Ovary (tissue), 9 donors: Measurements from ENCODE around the gene ASTL. TPM values are rescaled to one million over a fixed set of nuclear protein-coding genes. Genes with fewer than 3 reads are reported as not detected.

Experiments
- DNase-seq, 5 donors: peaks; one replicate each; pipeline ENCODE4 v3.0.0-alpha.2; 2019 to 2020
- H3K27ac ChIP-seq, 2 donors: fragments of 200-600 bp; one replicate each; pipeline versions ENCODE4 v1.5.1 to v1.8.0; 2019 to 2022
- H3K27me3 ChIP-seq: fragments of 200-600 bp; one replicate; pipeline ENCODE4 v1.8.0; 2022
- H3K36me3 ChIP-seq: fragments of 200-600 bp; sonication (generic); one replicate; pipeline ENCODE4 v1.5.1; 2019
- H3K4me1 ChIP-seq: one replicate; pipeline ENCODE4 v1.8.1; 2013; ENCODE audit warnings: mild to moderate bottlenecking, moderate library complexity; ENCODE audit not compliant: insufficient read depth
- H3K4me3 ChIP-seq: fragments of 200-600 bp; sonication (generic); one replicate; pipeline ENCODE4 v1.5.1; 2017
- H3K9me3 ChIP-seq, 2 donors: fragments of 200-600 bp in 1 of 2; sonication (generic) in 1 of 2; one replicate each; pipeline versions ENCODE4 v1.5.1 to v1.8.1; 2013 to 2019; ENCODE audit warnings: mild to moderate bottlenecking in 1 of 2, moderate library complexity in 1 of 2
- EP300 ChIP-seq: sonication (generic); formaldehyde crosslinking; IDR thresholded peaks from one replicate; pipeline ENCODE4 v1.6.1; 2017; ENCODE audit warnings: antibody characterized with exemption
- POLR2A ChIP-seq: fragments of 450-650 bp; IDR thresholded peaks from one replicate; pipeline ENCODE4 v1.6.1; 2017; ENCODE audit warnings: antibody characterized with exemption, mild to moderate bottlenecking, moderate library complexity
- WGBS, 3 donors: extraction: QIAGEN DNeasy Blood & Tissue Kit in 1 of 3; methylation state at CpG; one replicate each; pipeline versions ENCODE4 v1.1.5 to v1.1.7; 2013 to 2017; 5-methylcytosine and 5-hydroxymethylcytosine counted together
- intact Hi-C, 4 donors: fragments of 100-400 bp; cut with DNase I; formaldehyde crosslinking; loops; one replicate each; pipeline versions ENCODE4 v1.11.0 to v1.15.1; 2022 to 2023
- polyA plus RNA-seq, 2 donors: library from polyadenylated mRNA; stranded (reverse); fragments of 200-250 nt in 1 of 2; fragments of 350-450 nt in 1 of 2; fragmentation: Illumina TruSeq in 1 of 2; extraction: RNeasy Lipid Tissue Mini Kit (QIAGEN cat#74804) in 1 of 2; gene quantifications; one replicate each; pipeline ENCODE4 v1.2.3, GENCODE V29; 2013 to 2014
- total RNA-seq, 7 donors: library from RNA; depleted of rRNA in 2 of 7; stranded (reverse); fragments of >200 nt in 2 of 7; fragmentation: NEBNext Ultra II Directional in 3 of 7; extraction: Animal tissue kit (Norgen Biotek cat#: 25700) in 3 of 7; gene quantifications; one replicate each; pipeline versions ENCODE4 v1.1.0 to v1.2.4, GENCODE V29; 2016 to 2023
- TF ChIP-seq, protein P1 (sequence below), 3 donors: fragments of 450-650 bp in 2 of 3; fragments of 200-600 bp in 1 of 3; IDR thresholded peaks; one replicate each; pipeline versions ENCODE4 v1.5.1 to v1.8.0; 2016 to 2022; ENCODE audit warnings: antibody characterized with exemption in 3 of 3, mild to moderate bottlenecking in 1 of 3
- donor health status: DM: no; HTN: no; CAD: no; lungs with moderate emphysema.
- donor health status: DM: no; HTN: no; CAD: no.
- donor health status: Bipolar disorder and iron deficiency.
- donor health status: DM: yes; HTN: yes; CAD: no.
- donor health status: DM: no; HTN: no; CAD: no.
- donor health status: DM: yes; HTN: yes; CAD: no.

Gene ASTL
- total and polyA plus RNA-seq, 9 donors = 0.15 to 1.7 (median 0.67) TPM; not detected in 4

DNA sequence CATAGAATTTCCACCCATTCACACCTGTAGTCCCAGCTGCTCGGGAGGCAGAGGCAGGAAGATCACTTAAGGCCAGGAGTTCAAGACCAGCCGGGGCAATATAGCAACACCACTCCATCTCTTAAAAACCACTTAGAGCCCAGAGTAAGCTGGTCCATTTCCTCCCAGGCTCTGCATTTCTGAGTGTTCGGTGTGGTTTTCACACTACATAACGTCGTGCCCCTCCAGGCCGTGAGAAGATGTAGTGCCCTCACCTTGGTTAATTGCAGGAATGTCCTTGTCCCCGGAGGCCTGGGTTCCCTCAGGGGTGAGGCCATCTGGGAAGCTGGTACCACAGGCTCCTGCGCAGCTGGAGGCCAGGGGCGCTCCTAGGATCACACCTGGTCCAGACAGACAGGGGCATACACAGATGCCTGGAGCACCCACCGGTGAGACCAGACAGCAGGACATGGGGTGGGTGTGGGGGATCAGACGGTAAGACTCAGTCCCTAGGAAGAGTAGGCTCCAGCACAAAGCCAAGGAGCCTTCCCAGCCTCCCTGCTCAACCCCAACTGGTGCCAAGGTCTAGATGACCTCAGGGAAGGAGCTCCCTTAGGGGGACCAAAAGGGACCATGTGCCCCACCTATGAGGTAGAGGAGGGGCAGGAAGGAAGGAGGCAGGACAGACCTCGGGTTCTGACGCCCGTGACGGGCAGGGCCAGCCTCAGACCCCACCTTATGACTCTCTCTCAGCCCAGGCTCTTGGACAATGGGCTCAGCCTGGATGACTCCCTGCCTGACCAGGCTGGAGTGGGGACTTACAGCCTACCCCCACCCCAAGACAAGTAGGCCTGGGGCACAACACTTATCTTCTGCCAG lies 752 bp downstream of the ASTL start:
- no peaks in the 10 kb centered on the region for H3K4me1 ChIP-seq
- H3K27me3 ChIP-seq = no peaks in the 10 kb centered on the region
- TF ChIP-seq POLR2A (no peak), EP300 (no peak)
- TF ChIP-seq, protein P1, sequence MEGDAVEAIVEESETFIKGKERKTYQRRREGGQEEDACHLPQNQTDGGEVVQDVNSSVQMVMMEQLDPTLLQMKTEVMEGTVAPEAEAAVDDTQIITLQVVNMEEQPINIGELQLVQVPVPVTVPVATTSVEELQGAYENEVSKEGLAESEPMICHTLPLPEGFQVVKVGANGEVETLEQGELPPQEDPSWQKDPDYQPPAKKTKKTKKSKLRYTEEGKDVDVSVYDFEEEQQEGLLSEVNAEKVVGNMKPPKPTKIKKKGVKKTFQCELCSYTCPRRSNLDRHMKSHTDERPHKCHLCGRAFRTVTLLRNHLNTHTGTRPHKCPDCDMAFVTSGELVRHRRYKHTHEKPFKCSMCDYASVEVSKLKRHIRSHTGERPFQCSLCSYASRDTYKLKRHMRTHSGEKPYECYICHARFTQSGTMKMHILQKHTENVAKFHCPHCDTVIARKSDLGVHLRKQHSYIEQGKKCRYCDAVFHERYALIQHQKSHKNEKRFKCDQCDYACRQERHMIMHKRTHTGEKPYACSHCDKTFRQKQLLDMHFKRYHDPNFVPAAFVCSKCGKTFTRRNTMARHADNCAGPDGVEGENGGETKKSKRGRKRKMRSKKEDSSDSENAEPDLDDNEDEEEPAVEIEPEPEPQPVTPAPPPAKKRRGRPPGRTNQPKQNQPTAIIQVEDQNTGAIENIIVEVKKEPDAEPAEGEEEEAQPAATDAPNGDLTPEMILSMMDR (IDR thresholded peaks at IDR 0.05) = no peak
- intact Hi-C loops = loop anchor here in 3 of 4 donors (5.0 to 10.0 kb wide), 2 partner anchors 367 to 370 kb away; partner anchors contain the start of gene NEURL3 (in 3 of the 3)
- no peak overlapping the region for H3K27ac ChIP-seq
- no peaks in the 10 kb centered on the region for H3K36me3 ChIP-seq
- no peaks in the 10 kb centered on the region for H3K9me3 ChIP-seq
- no peak overlapping the region for H3K4me3 ChIP-seq
- 81 to 84% (median 83%) methylated on average over 15 of the region's 15 CpGs for WGBS, 3 donors
- no peak for DNase-seq

DNA sequence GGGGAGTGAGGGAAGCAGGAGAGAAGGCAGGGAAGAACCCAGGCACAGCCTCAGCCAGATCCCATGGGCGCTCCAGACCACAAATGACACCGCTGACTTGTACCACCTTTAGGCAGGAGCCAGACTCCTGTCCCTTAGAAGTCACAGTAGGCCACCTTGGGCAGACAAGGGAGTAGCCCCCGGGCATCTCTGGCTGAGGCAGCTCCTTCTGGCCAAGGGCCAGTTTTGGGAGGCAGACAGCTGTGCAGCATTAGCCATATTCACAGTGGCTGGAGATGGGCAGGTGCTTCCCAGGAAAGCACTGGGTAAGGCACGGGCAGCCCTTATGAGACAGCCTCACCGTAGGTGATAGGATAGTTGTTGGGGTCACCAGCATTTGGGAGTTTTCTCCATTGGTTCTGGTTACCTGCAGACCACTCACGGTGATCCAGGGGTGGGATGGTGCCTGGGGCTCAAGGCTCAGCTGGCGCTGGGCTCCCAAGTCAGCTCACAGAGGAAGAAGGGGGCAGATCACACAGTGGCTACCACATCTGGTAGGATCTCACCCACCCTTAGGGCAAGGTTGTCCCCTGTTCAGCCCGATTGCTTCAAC lies 2.1 kb downstream of the ASTL start:
- Histone ChIP-seq H3K36me3 (no peaks in the 10 kb centered on the region), H3K4me1 (no peaks in the 10 kb centered on the region), H3K4me3 (no peak overlapping the region), H3K27ac (no peak overlapping the region), H3K27me3 (no peaks in the 10 kb centered on the region), H3K9me3 (no peaks in the 10 kb centered on the region)
- no peak for DNase-seq
- TF ChIP-seq, protein P1 (IDR thresholded peaks at IDR 0.05) = no peak
- no peak for TF ChIP-seq EP300
- no peak for TF ChIP-seq POLR2A
- WGBS, 3 donors = 75 to 78% (median 76%) methylated on average over 8 of the region's 8 CpGs
- intact Hi-C loops = loop anchor here in 3 of 4 donors (5.0 to 10.0 kb wide), 2 partner anchors 369 to 371 kb away; partner anchors contain the start of gene NEURL3 (in 3 of the 3)

DNA sequence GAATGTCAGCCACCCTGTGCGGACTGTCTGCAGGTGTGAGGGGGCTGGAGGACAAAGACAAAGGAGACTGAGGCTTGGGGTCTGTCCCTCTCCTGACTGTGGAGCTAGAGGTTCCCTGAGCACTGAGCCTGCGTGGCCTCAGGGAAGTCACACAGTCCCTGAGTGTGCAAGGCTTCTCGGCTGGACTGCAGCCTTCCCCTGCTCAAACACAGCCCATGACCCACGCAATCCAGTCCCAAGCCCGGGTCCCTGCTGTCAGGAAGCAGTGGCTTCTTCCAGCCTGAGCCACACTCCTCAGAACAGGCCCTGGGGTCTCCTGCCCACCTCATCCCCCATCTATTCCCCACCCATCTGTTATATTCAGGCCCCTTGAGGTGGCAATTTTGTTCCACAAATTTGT lies 2.7 kb downstream of the ASTL start:
- intact Hi-C loops = loop anchor here in 3 of 4 donors (5.0 to 10.0 kb wide), 2 partner anchors 369 to 372 kb away; partner anchors contain the start of gene NEURL3 (in 3 of the 3)
- Histone ChIP-seq H3K4me1 (no peaks in the 10 kb centered on the region), H3K27me3 (no peaks in the 10 kb centered on the region), H3K27ac (no peak overlapping the region), H3K36me3 (no peaks in the 10 kb centered on the region), H3K9me3 (no peaks in the 10 kb centered on the region), H3K4me3 (no peak overlapping the region)
- TF ChIP-seq EP300 (no peak), POLR2A (no peak)
- TF ChIP-seq, protein P1 (IDR thresholded peaks at IDR 0.05) = no peak
- WGBS, 3 donors = 78 to 85% (median 83%) methylated on average over 5 of the region's 5 CpGs
- DNase-seq = no peak

DNA sequence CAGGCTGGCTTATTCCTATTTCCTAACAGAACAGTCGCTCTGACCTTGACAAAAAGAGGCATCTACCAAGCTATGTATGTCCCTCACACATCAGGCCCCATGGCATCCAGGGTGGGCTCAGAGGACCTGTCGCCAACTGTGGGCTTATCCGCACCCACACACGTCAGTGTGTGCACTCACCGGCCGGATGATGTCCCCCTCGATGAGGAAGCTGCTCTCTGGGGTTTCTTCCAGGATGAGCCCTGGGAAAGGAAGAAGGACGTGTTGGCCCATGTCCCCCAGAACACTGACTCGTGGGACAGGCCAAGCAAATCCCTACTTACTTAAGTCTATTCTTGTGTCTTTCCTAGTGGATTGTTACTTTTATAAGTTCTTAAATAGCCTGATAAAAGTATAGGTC lies 3.1 kb downstream of the ASTL start:
- no peaks in the 10 kb centered on the region for H3K4me1 ChIP-seq
- 83 to 84% (median 84%) methylated on average over 9 of the region's 9 CpGs for WGBS, 3 donors
- H3K27me3 ChIP-seq = no peaks in the 10 kb centered on the region
- intact Hi-C loops = loop anchor here in 3 of 4 donors (5.0 to 10.0 kb wide), 2 partner anchors 370 to 372 kb away; partner anchors contain the start of gene NEURL3 (in 3 of the 3)
- no peak for DNase-seq
- H3K27ac ChIP-seq = no peak overlapping the region
- H3K9me3 ChIP-seq = no peaks in the 10 kb centered on the region
- no peak overlapping the region for H3K4me3 ChIP-seq
- no peaks in the 10 kb centered on the region for H3K36me3 ChIP-seq
- TF ChIP-seq, protein P1 (IDR thresholded peaks at IDR 0.05) = no peak
- no peak for TF ChIP-seq EP300
- TF ChIP-seq POLR2A = no peak
